Neural cell (in vitro differentiated cells): ENCODE measurements around the gene DLG4. TPM values are rescaled to one million over a fixed set of nuclear protein-coding genes. Genes with fewer than 3 reads are reported as not detected.
A peak's percentile ranks its signal among the peaks of the same experiment; 100 is the strongest.

Source experiments
- H2AFZ ChIP-seq: fragments of 200-600, 300-800 bp; sonication (generic), shearing (Covaris generic); 2 replicates; pipeline ENCODE4 v1.6.0; 2014; ENCODE audit warnings: low read depth, mild to moderate bottlenecking, antibody characterized with exemption, low read length, moderate library complexity
- H3F3A ChIP-seq: fragments of 200-600 bp; shearing (Covaris generic); 2 replicates; pipeline ENCODE4 v1.6.1; 2016; ENCODE audit warnings: mild to moderate bottlenecking, moderate library complexity, mixed read lengths, antibody characterized with exemption, low read length; ENCODE audit not compliant: insufficient read depth, poor library complexity, severe bottlenecking
- H3K27ac ChIP-seq: fragments of 200-600, 300-800 bp; sonication (generic), shearing (Covaris generic); 2 replicates; pipeline ENCODE4 v1.5.1; 2014; ENCODE audit warnings: mild to moderate bottlenecking, low read length, moderate library complexity
- H3K27me3 ChIP-seq: fragments of 300-800, 200-600 bp; sonication (generic), shearing (Covaris generic); 2 replicates; pipeline ENCODE4 v1.6.0; 2014; ENCODE audit warnings: mild to moderate bottlenecking, low read depth, low read length, moderate library complexity; ENCODE audit not compliant: insufficient read depth
- H3K36me3 ChIP-seq: fragments of 300-800, 200-600 bp; sonication (generic), shearing (Covaris generic); 2 replicates; pipeline ENCODE4 v1.5.1; 2014; ENCODE audit warnings: mild to moderate bottlenecking, antibody characterized with exemption, low read length, moderate library complexity; ENCODE audit not compliant: insufficient read depth
- H3K4me2 ChIP-seq: fragments of 300-800, 200-600 bp; sonication (generic), shearing (Covaris generic); 2 replicates; pipeline ENCODE4 v1.6.0; 2014; ENCODE audit warnings: mild to moderate bottlenecking, low read length
- H3K4me3 ChIP-seq: fragments of 300-800, 200-600 bp; sonication (generic), shearing (Covaris generic); 2 replicates; pipeline ENCODE4 v1.5.1; 2014; ENCODE audit warnings: mild to moderate bottlenecking, low read length, moderate library complexity
- H3K79me2 ChIP-seq: fragments of 200-600 bp; shearing (Covaris generic); replicated peaks from 2 replicates; pipeline ENCODE4 v1.6.0; 2014; ENCODE audit warnings: mild to moderate bottlenecking, low read length, moderate library complexity; ENCODE audit not compliant: insufficient read depth
- H3K9ac ChIP-seq: fragments of 300-800, 200-600 bp; sonication (generic), shearing (Covaris generic); 2 replicates; pipeline ENCODE4 v1.6.1; 2016; ENCODE audit warnings: mild to moderate bottlenecking, low read length, mixed read lengths
- H3K9me2 ChIP-seq: fragments of 200-600 bp; shearing (Covaris generic); 2 replicates; pipeline ENCODE4 v1.6.1; 2016; ENCODE audit warnings: mild to moderate bottlenecking, low read length, mixed read lengths; ENCODE audit not compliant: insufficient read depth
- H3K9me3 ChIP-seq: fragments of 200-600, 300-800 bp; sonication (generic), shearing (Covaris generic); 2 replicates; pipeline ENCODE4 v1.6.1; 2016; ENCODE audit warnings: mild to moderate bottlenecking, mixed run types, low read length, moderate library complexity, mixed read lengths
- H4K20me1 ChIP-seq: fragments of 200-600 bp; shearing (Covaris generic); 2 replicates; pipeline ENCODE4 v1.6.1; 2016; ENCODE audit warnings: mild to moderate bottlenecking, mixed run types; ENCODE audit not compliant: insufficient read depth
- CTCF ChIP-seq: fragments of 450-650 bp; IDR thresholded peaks from 2 replicates; pipeline ENCODE4 v1.5.1; 2014; ENCODE audit warnings: antibody characterized with exemption, mild to moderate bottlenecking, moderate library complexity; ENCODE audit not compliant: poor library complexity, severe bottlenecking
- EP300 ChIP-seq: fragments of 450-650 bp; conservative IDR thresholded peaks from 2 replicates; pipeline ENCODE4 v1.6.1; 2014; ENCODE audit warnings: antibody characterized with exemption, mild to moderate bottlenecking, moderate library complexity; ENCODE audit not compliant: poor library complexity, severe bottlenecking
- EZH2 ChIP-seq: fragments of 200-600, 300-800 bp; shearing (Covaris generic), sonication (generic); IDR thresholded peaks from 2 replicates; pipeline ENCODE4 v1.6.1; 2014; ENCODE audit warnings: antibody characterized with exemption, low read length, borderline replicate concordance, mild to moderate bottlenecking; ENCODE audit not compliant: insufficient read depth, poor library complexity, severe bottlenecking
- MXI1 ChIP-seq: fragments of 450-650 bp; conservative IDR thresholded peaks from 2 replicates; pipeline ENCODE4 v1.6.1; 2014; ENCODE audit warnings: antibody characterized with exemption, mild to moderate bottlenecking; ENCODE audit not compliant: poor library complexity, severe bottlenecking
- POLR2AphosphoS5 ChIP-seq: IDR thresholded peaks from 2 replicates; pipeline ENCODE4 v1.6.1; 2012
- RAD21 ChIP-seq: fragments of 450-650 bp; conservative IDR thresholded peaks from 2 replicates; pipeline ENCODE4 v1.6.1; 2014; ENCODE audit warnings: antibody characterized with exemption, mild to moderate bottlenecking, moderate library complexity
- REST ChIP-seq: IDR thresholded peaks from 2 replicates; pipeline ENCODE4 v1.6.1; 2012; ENCODE audit warnings: borderline replicate concordance
- SMC3 ChIP-seq: fragments of 450-650 bp; conservative IDR thresholded peaks from 2 replicates; pipeline ENCODE4 v1.6.1; 2014; ENCODE audit warnings: antibody characterized with exemption, mild to moderate bottlenecking, moderate library complexity; ENCODE audit not compliant: poor library complexity
- TAF1 ChIP-seq: IDR thresholded peaks from 2 replicates; pipeline ENCODE4 v1.6.1; 2012; ENCODE audit warnings: low read depth
- polyA plus RNA-seq: library from polyadenylated mRNA; depleted of rRNA; stranded (reverse); fragments of >200 nt; gene quantifications from 2 replicates; pipeline ENCODE4 v1.2.3, GENCODE V29; 2014

The DLG4 gene
- polyA plus RNA-seq, 1 donor from 2014 or later = 126 TPM

GRCh38 chr17:7221278-7222092 is 1.8 kb upstream of the DLG4 start:
- Histone ChIP-seq H3K27me3 (no peaks in the 10 kb centered on the region), H3K4me3 (peak overlapping the region; percentile 99), H3K9me3 (no peaks in the 10 kb centered on the region), H3K27ac (no peak overlapping the region), H3K79me2 (peaks cover 25% of the 10 kb centered on the region), H4K20me1 (no peaks in the 10 kb centered on the region), H3F3A (no peaks in the 10 kb centered on the region), H3K9me2 (no peaks in the 10 kb centered on the region), H3K36me3 (no peaks in the 10 kb centered on the region), H3K9ac (no peak overlapping the region), H2AFZ (no peak overlapping the region), H3K4me2 (no peak overlapping the region)
- TF ChIP-seq POLR2AphosphoS5 (peak; percentile 6), EP300 (no peak)

GRCh38 chr17:7220593-7221277 is 1.1 kb upstream of the DLG4 start:
- no peaks in the 10 kb centered on the region for H3K36me3 ChIP-seq
- no peaks in the 10 kb centered on the region for H3F3A ChIP-seq
- H3K27ac ChIP-seq = peak overlapping the region; percentile 34
- H3K4me2 ChIP-seq = peak overlapping the region; percentile 89
- peak overlapping the region; percentile 99 for H3K4me3 ChIP-seq
- TF ChIP-seq CTCF (peak; percentile 42), RAD21 (peak; percentile 15), POLR2AphosphoS5 (no peak)
- H3K79me2 ChIP-seq = peaks cover 32% of the 10 kb centered on the region
- H2AFZ ChIP-seq = no peak overlapping the region
- H3K9me3 ChIP-seq = no peaks in the 10 kb centered on the region
- no peaks in the 10 kb centered on the region for H4K20me1 ChIP-seq
- peak overlapping the region; percentile 83 for H3K9ac ChIP-seq
- no peaks in the 10 kb centered on the region for H3K9me2 ChIP-seq
- no peaks in the 10 kb centered on the region for H3K27me3 ChIP-seq

- Histone ChIP-seq H3K36me3 (no peaks in the 10 kb centered on the region), H2AFZ (peak overlapping the region; percentile 4), H3K4me2 (no peak overlapping the region), H3K79me2 (peaks cover 39% of the 10 kb centered on the region), H3K9ac (peak overlapping the region; percentile 83), H3K9me2 (no peaks in the 10 kb centered on the region), H3K9me3 (no peaks in the 10 kb centered on the region), H4K20me1 (no peaks in the 10 kb centered on the region), H3K27me3 (no peaks in the 10 kb centered on the region), H3K4me3 (peak overlapping the region; percentile 99), H3F3A (no peaks in the 10 kb centered on the region), H3K27ac (peak overlapping the region; percentile 34)
- TF ChIP-seq CTCF (no peak), SMC3 (no peak), EZH2 (no peak), REST (no peak), EP300 (no peak), MXI1 (no peak), POLR2AphosphoS5 (no peak), RAD21 (no peak), TAF1 (no peak)
Measured at GRCh38 chr17:7219229-7219811, 316 bp downstream of the DLG4 start.
